Thymus (tissue), 11 donors: Measurements from ENCODE around the gene CRYL1. TPM values are rescaled to one million over a fixed set of nuclear protein-coding genes. Genes with fewer than 3 reads are reported as not detected.

Experiments used
- DNase-seq, 9 donors: peaks; one replicate each; pipeline ENCODE4 v3.0.0-alpha.2; 2013; ENCODE audit warnings: low spot score in 9 of 9, low read depth in 6 of 9, missing footprints in 1 of 9
- H3K27ac ChIP-seq, 2 donors: one replicate each; pipeline ENCODE4 v1.5.1; 2013; ENCODE audit warnings: control low read depth in 1 of 2, low read depth in 1 of 2, low read length in 1 of 2, mild to moderate bottlenecking in 1 of 2, moderate library complexity in 1 of 2
- H3K27me3 ChIP-seq, 2 donors: one replicate each; pipeline ENCODE4 v1.5.1; 2013; ENCODE audit warnings: low read length in 1 of 2; ENCODE audit not compliant: control insufficient read depth in 2 of 2, insufficient read depth in 1 of 2
- H3K36me3 ChIP-seq, 2 donors: one replicate each; pipeline ENCODE4 v1.5.1; 2013; ENCODE audit warnings: low read length in 1 of 2, mild to moderate bottlenecking in 1 of 2, moderate library complexity in 1 of 2; ENCODE audit not compliant: control insufficient read depth in 2 of 2, insufficient read depth in 2 of 2
- H3K4me1 ChIP-seq, 2 donors: one replicate each; pipeline ENCODE4 v1.5.1; 2013; ENCODE audit warnings: low read length in 2 of 2; ENCODE audit not compliant: control insufficient read depth in 2 of 2, insufficient read depth in 2 of 2
- H3K4me3 ChIP-seq, 2 donors: one replicate each; pipeline ENCODE4 v1.5.1; 2013; ENCODE audit warnings: low read length in 2 of 2, control low read depth in 1 of 2, mild to moderate bottlenecking in 1 of 2
- H3K9me3 ChIP-seq, 2 donors: one replicate each; pipeline ENCODE4 v1.5.1; 2013; ENCODE audit warnings: low read length in 1 of 2, mild to moderate bottlenecking in 1 of 2; ENCODE audit not compliant: control insufficient read depth in 2 of 2, insufficient read depth in 1 of 2
- WGBS: extraction: QIAGEN DNeasy Blood & Tissue Kit; methylation state at CpG from one replicate; pipeline ENCODE4 v1.1.7; 2013; 5-methylcytosine and 5-hydroxymethylcytosine counted together
- polyA plus RNA-seq: library from polyadenylated mRNA; stranded (reverse); fragments of 200-250 nt; gene quantifications from one replicate; pipeline ENCODE4 v1.2.3, GENCODE V29; 2013
- total RNA-seq: library from RNA; stranded (reverse); fragments of 120-200 nt; gene quantifications from one replicate; pipeline ENCODE4 v1.2.4, GENCODE V29; 2013
- donor health status: healthy.

The CRYL1 gene
- total and polyA plus RNA-seq, 2 donors = 10.0 to 17.5 TPM

DNA sequence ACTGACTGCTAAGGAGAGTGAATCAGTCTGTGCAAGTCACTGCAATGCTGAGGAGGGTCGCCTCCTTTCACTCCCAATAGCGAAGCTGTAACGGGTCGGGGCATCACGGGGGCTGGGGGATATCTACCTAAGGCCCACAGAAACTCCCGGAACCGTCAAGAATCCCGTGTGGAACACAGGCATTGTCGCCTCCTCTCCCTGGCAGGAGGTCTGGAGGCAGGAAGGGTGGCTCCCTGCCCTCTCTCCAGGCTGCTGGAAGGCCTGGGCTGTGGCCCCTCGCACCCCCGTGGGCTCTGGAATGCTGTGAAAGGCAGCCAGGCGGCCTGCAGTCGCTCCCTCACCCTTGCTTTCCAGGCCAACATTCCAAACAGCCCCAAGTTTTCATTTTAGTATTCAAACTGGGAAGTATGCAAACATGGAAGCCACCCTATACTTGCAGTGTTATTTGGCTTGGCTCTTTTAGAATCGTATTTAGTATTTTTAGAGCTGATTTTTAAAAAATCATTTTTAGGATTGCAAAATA is 109.4 kb downstream of the CRYL1 start:
- Histone ChIP-seq H3K9me3 (peaks cover 0 to 16% of the 10 kb centered on the region in 2 donors), H3K4me3 (no peak overlapping the region), H3K36me3 (no peaks in the 10 kb centered on the region), H3K27ac (no peak overlapping the region), H3K27me3 (peaks cover 0 to 17% of the 10 kb centered on the region in 2 donors), H3K4me1 (peaks cover 14 to 50% of the 10 kb centered on the region in 2 donors)
- no peak for DNase-seq
- WGBS = 97% methylated on average over 14 of the region's 14 CpGs

DNA sequence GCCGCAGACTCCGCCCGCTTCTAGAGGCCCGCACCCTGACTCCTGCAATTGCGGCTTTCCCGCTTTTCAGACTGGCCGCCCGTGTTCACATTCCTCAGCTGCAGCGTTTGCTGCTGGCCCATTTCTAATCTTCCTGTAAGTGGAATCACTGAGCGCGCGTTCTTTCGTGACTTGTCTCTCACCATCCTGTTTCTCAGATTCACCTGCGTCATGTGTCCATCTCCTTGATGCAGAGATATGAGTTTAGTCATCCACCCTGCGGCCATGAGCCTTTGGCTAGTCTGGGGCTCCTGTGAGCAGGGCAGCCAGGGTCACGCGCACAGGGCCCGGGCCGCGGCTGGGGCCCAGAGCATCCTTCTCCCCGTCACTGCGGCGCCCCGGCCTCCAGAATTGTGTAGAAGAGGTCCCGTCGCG is 110.0 kb downstream of the CRYL1 start:
- peaks cover 14 to 53% of the 10 kb centered on the region in 2 donors for H3K4me1 ChIP-seq
- no peak overlapping the region for H3K4me3 ChIP-seq
- H3K27ac ChIP-seq = no peak overlapping the region
- no peaks in the 10 kb centered on the region for H3K36me3 ChIP-seq
- WGBS = 98% methylated on average over 27 of the region's 27 CpGs
- peaks cover 0 to 17% of the 10 kb centered on the region in 2 donors for H3K27me3 ChIP-seq
- H3K9me3 ChIP-seq = peaks cover 0 to 16% of the 10 kb centered on the region in 2 donors
- no peak for DNase-seq

DNA sequence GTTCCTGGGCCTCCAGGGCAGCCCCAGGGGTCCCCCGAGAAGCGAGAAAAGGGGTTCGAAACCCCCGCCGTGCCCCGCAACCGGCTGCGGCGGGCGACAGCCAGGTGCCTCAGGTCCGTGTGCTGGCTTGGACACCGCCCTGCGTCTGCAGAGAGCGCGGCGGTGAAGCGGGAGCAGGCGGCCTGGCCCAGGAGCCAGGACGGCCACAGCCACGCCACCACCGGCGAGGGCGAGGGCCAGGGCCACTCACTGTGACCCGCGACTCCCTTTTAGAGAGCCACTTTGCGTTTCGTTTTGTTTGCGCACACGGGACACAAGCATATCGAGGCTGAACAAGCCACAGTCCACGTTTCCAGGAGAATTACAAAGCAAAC is 110.4 kb downstream of the CRYL1 start:
- Histone ChIP-seq H3K4me1 (peaks cover 14 to 54% of the 10 kb centered on the region in 2 donors), H3K4me3 (no peak overlapping the region), H3K27ac (no peak overlapping the region), H3K9me3 (peaks cover 0 to 16% of the 10 kb centered on the region in 2 donors), H3K27me3 (peaks cover 0 to 17% of the 10 kb centered on the region in 2 donors), H3K36me3 (no peaks in the 10 kb centered on the region)
- no peak for DNase-seq
- 89% methylated on average over 31 of the region's 31 CpGs for WGBS

DNA sequence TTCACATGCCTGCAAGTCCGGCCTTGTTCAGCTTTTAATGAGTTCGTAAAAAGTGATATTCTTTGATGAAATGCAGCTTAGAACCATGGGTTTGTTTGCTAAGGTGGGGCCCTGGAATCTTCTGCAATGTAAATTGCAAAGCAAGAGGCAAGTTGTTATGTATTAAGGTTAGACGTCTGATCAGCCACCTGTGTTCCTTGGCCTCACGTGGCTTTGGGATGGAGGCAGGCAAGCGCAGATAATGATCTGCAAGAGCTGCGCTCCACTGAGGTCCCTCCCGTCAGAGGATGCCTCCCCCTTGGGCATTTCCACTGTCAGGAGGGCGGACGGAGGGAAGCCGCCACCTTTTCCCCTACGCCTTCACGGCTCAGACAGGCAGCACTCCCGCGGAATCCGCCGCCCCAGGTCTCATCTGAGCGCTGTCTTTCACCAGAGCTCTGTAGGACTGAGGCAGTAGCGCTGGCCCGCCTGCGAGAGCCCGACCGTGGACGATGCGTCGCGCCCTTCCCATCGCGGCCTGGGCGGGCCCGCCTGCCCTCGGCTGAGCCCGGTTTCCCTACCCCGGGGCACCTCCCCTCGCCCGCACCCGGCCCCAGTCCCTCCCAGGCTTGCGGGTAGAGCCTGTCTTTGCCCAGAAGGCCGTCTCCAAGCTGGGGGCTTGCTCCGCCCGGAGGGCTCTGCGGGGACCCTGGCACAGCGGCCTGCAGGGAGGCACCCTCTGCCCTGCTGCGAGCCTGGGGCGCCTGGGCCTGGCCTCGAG is 110.9 kb downstream of the CRYL1 start:
- WGBS = 76% methylated on average over 45 of the region's 45 CpGs
- peak overlapping the region in 1 of 2 donors; percentile 83 for H3K27ac ChIP-seq

DNA sequence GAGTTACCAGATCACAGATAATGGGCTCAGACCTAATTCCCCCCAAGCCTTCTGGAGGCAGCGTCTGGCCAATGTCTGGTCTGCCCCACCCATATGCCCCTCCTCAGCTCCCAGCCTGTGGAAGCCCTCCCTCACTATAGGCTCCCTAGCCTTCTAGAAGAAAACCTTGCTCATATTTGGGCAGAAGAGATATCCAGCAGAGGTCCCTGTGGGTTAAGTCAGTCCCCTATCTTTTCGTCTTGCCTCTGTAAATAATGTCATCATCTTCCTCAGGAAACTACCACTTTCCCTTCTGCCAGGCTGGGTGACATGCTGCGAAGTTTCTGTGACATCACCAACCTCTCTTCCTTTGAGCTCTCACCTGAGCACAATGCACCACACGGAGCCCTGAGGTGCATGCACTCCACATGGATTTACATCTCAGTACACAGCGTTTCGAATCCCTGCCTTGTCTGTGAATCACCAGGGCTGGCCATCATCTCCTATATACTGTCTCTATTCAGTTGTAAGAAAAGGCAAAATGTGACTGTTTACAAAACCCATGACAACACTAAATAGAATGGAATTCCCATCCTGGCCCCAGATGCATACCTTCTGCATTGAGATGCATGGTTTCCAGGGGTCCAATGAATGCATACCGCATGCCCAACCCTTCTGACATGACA is 112.8 kb downstream of the CRYL1 start:
- Histone ChIP-seq H3K4me3 (no peak overlapping the region), H3K27me3 (peaks cover 0 to 17% of the 10 kb centered on the region in 2 donors), H3K9me3 (peaks cover 0 to 16% of the 10 kb centered on the region in 2 donors), H3K27ac (peak overlapping the region in 1 of 2 donors; percentile 38), H3K4me1 (peaks cover 5 to 44% of the 10 kb centered on the region in 2 donors), H3K36me3 (no peaks in the 10 kb centered on the region)
- DNase-seq = peak in 1 of 9 donors; percentile 23
- WGBS = 92% methylated on average over 7 of the region's 7 CpGs

More for the DNA sequence above, 110.9 kb downstream of the CRYL1 start:
- H3K27me3 ChIP-seq = peaks cover 0 to 17% of the 10 kb centered on the region in 2 donors
- H3K36me3 ChIP-seq = no peaks in the 10 kb centered on the region
- peak overlapping the region in 1 of 2 donors; percentile 20 for H3K4me3 ChIP-seq
- DNase-seq = peak in 4 of 9 donors; percentile 23 to 60 (median 35)
- H3K9me3 ChIP-seq = peaks cover 0 to 16% of the 10 kb centered on the region in 2 donors
- peaks cover 8 to 48% of the 10 kb centered on the region in 2 donors for H3K4me1 ChIP-seq

DNA sequence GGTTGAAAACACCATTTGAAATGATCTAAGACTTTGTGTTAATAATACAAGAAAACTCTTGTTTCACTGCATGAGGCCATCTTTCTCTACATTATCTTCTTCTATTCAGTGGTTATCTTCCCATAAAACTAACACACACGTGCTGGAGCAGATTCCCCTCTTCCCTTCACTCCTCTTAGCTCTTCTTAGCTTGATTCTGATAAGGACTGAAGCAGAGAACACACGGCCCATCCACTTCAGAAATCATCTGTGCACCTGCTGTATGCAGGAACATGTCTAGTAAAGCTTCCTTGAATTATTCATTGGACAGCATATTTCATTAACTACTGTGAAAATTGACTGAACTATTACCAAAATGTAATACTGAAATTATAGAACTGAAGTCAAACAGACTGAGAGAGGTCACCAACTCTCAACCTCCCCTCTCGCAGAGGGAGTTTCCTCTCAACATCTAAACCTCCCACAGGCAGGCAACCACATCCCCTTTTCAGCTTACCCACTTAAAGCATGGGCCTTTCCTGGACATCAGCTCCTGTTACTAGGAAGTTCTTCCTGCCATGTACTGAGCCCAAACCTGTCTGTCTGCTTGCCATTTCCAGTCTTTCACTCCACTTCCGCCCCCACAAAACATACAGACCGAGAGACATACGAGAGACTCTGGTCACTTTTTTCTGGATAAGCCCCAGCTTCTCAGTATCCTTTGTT is 113.9 kb downstream of the CRYL1 start:
- H3K9me3 ChIP-seq = peaks cover 0 to 16% of the 10 kb centered on the region in 2 donors
- H3K36me3 ChIP-seq = no peaks in the 10 kb centered on the region
- H3K27me3 ChIP-seq = peaks cover 0 to 17% of the 10 kb centered on the region in 2 donors
- 22% methylated on average over 6 of the region's 6 CpGs for WGBS
- peaks cover 5 to 44% of the 10 kb centered on the region in 2 donors for H3K4me1 ChIP-seq
- H3K4me3 ChIP-seq = no peak overlapping the region
- DNase-seq = peak in 2 of 9 donors; percentile 25 to 71
- H3K27ac ChIP-seq = peak overlapping the region in 1 of 2 donors; percentile 38

DNA sequence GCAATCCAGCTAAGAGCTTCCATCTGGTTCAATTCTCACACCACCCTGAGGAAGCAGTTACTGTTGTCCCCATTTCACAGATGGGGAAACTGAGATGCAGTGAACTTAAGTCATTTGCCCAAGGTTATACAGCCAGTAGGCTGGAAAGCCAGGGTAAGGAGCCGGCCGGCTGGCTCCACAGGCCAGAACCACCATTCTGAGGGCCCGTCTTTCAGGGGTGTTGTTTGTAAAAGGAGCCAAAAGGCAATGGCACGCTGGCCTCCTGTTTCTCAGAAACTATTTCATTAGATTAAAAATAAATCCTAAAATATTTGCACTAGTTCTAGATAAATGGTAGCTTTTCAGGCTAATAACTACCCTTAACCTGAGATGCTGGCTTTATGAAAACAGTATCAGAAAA is 114.9 kb downstream of the CRYL1 start:
- peaks cover 5 to 40% of the 10 kb centered on the region in 2 donors for H3K4me1 ChIP-seq
- peaks cover 0 to 12% of the 10 kb centered on the region in 2 donors for H3K27me3 ChIP-seq
- no peak overlapping the region for H3K4me3 ChIP-seq
- H3K27ac ChIP-seq = no peak overlapping the region
- H3K36me3 ChIP-seq = no peaks in the 10 kb centered on the region
- peaks cover 0 to 10% of the 10 kb centered on the region in 2 donors for H3K9me3 ChIP-seq
- no peak for DNase-seq
- 89% methylated on average over 4 of the region's 4 CpGs for WGBS

DNA sequence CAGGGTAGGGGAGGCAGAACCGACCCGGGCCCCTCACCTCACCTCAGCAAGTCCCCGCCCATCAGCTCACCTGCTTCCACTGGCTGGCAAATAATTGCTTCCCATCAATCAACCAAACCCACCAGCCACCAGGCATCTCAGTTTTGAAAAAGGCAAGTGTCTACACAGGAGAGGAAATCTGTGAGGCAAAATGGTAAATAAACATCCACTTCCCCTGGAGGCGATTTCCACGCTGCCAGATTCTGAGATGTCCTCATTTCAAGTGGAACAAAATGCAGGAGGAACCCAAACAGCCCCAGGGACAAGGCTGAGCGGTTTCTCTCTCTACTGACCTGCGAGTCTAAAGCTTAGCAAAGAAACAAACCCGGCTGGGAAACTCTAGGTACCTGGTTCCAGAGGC is 117.5 kb downstream of the CRYL1 start:
- Histone ChIP-seq H3K4me3 (no peak overlapping the region), H3K27me3 (no peaks in the 10 kb centered on the region), H3K4me1 (peaks cover 3 to 28% of the 10 kb centered on the region in 2 donors), H3K9me3 (no peaks in the 10 kb centered on the region), H3K36me3 (no peaks in the 10 kb centered on the region), H3K27ac (no peak overlapping the region)
- 82% methylated on average over 8 of the region's 8 CpGs for WGBS
- no peak for DNase-seq
